ENCODE results near the gene MOCS1. TPM values are rescaled to one million over a fixed set of nuclear protein-coding genes. Genes with fewer than 3 reads are reported as not detected.

The MOCS1 gene
- total and polyA plus RNA-seq, 2 experiments from 2014 or later: 17.2 to 28.1 TPM

DNA sequence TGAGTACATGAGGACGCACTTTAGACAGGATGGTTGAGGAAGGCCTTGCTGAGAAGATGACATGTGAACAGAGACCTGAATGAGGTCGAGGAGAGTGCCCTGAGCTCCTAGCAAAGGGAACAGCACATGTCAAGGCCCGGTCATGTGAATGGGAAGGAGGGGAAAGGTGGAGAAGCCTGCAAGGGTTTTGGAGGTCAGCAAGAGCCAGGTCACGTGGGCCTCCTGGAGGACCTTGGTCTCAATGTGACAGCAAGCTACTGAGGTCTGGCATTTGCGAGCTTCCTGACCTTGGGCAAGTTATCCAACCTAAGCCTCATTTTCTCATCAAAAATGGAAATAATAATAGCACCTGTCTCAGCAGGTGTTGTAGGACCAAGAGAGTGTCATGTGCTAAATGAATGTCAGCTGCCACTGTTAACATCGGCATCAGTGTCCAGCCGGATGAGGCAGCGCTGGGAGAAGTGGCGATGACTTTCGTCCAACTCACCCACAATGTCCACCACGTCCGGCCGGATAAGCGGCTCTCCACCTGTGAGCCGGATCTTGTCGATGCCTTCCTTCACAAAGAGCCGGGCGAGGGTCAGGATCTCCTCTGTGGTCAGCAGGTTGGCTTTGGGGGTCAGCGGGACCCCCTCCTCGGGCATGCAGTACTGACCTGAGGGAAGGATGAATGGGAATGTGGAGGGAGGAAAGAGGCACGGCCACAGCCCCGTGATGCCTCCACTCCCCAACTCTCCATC lies 8.9 kb downstream of the MOCS1 start:
- peaks cover 28% of the 10 kb centered on the region for H3K27me3 Mint-ChIP-seq (ENCODE audit: insufficient read depth, low read depth, poor library complexity)
- H3K36me3 Mint-ChIP-seq (ENCODE audit: low read depth): peaks cover 72% of the 10 kb centered on the region
- no peaks in the 10 kb centered on the region for H4K20me1 ChIP-seq (replicated peaks; ENCODE audit: insufficient read depth)
- H3K9me2 ChIP-seq (ENCODE audit: insufficient read depth): 0 out of 2 replicates have a peak, but pooled peaks cover 3% of the 10 kb centered on the region
- no peaks in the 10 kb centered on the region; the same call in 1 of the 2 replicates for H3K79me2 ChIP-seq (replicated peaks; ENCODE audit: insufficient read depth)
- H3K4me1 Mint-ChIP-seq: peaks cover 9% of the 10 kb centered on the region; the same call in 2 of the 3 replicates
- no peak for ATAC-seq
- TF ChIP-seq ZNF331 (CRISPR knock-in tag; IDR thresholded peaks at IDR 0.05; ENCODE audit: low read depth) (no peak), REST (IDR thresholded peaks at IDR 0.05; ENCODE audit: unreplicated experiment) (no peak), ETS1 (IDR thresholded peaks at IDR 0.05) (no peak), EZH2phosphoT487 (IDR thresholded peaks at IDR 0.05; ENCODE audit: unreplicated experiment) (no peak), POLR2AphosphoS5 (IDR thresholded peaks at IDR 0.05; ENCODE audit: low read depth) (no peak), EZH2 (IDR thresholded peaks at IDR 0.05; ENCODE audit: low read depth, unreplicated experiment) (no peak), CREB1 (CRISPR knock-in tag; IDR thresholded peaks at IDR 0.05; ENCODE audit: low read depth) (no peak)
- TF ChIP-seq, protein P1, sequence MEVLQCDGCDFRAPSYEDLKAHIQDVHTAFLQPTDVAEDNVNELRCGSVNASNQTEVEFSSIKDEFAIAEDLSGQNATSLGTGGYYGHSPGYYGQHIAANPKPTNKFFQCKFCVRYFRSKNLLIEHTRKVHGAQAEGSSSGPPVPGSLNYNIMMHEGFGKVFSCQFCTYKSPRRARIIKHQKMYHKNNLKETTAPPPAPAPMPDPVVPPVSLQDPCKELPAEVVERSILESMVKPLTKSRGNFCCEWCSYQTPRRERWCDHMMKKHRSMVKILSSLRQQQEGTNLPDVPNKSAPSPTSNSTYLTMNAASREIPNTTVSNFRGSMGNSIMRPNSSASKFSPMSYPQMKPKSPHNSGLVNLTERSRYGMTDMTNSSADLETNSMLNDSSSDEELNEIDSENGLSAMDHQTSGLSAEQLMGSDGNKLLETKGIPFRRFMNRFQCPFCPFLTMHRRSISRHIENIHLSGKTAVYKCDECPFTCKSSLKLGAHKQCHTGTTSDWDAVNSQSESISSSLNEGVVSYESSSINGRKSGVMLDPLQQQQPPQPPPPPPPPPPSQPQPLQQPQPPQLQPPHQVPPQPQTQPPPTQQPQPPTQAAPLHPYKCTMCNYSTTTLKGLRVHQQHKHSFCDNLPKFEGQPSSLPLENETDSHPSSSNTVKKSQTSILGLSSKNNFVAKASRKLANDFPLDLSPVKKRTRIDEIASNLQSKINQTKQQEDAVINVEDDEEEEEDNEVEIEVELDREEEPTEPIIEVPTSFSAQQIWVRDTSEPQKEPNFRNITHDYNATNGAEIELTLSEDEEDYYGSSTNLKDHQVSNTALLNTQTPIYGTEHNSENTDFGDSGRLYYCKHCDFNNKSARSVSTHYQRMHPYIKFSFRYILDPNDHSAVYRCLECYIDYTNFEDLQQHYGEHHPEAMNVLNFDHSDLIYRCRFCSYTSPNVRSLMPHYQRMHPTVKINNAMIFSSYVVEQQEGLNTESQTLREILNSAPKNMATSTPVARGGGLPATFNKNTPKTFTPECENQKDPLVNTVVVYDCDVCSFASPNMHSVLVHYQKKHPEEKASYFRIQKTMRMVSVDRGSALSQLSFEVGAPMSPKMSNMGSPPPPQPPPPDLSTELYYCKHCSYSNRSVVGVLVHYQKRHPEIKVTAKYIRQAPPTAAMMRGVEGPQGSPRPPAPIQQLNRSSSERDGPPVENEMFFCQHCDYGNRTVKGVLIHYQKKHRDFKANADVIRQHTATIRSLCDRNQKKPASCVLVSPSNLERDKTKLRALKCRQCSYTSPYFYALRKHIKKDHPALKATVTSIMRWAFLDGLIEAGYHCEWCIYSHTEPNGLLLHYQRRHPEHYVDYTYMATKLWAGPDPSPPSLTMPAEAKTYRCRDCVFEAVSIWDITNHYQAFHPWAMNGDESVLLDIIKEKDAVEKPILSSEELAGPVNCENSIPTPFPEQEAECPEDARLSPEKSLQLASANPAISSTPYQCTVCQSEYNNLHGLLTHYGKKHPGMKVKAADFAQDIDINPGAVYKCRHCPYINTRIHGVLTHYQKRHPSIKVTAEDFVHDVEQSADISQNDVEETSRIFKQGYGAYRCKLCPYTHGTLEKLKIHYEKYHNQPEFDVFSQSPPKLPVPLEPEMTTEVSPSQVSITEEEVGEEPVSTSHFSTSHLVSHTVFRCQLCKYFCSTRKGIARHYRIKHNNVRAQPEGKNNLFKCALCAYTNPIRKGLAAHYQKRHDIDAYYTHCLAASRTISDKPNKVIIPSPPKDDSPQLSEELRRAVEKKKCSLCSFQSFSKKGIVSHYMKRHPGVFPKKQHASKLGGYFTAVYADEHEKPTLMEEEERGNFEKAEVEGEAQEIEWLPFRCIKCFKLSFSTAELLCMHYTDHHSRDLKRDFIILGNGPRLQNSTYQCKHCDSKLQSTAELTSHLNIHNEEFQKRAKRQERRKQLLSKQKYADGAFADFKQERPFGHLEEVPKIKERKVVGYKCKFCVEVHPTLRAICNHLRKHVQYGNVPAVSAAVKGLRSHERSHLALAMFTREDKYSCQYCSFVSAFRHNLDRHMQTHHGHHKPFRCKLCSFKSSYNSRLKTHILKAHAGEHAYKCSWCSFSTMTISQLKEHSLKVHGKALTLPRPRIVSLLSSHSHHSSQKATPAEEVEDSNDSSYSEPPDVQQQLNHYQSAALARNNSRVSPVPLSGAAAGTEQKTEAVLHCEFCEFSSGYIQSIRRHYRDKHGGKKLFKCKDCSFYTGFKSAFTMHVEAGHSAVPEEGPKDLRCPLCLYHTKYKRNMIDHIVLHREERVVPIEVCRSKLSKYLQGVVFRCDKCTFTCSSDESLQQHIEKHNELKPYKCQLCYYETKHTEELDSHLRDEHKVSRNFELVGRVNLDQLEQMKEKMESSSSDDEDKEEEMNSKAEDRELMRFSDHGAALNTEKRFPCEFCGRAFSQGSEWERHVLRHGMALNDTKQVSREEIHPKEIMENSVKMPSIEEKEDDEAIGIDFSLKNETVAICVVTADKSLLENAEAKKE (CRISPR knock-in tag; IDR thresholded peaks at IDR 0.05): no peak
- H3K27me3 ChIP-seq (ENCODE audit: insufficient read depth): no peaks in the 10 kb centered on the region
- H2AFZ ChIP-seq: no peak overlapping the region
- peaks cover 22% of the 10 kb centered on the region for H3K9me3 Mint-ChIP-seq
- no peak for DNase-seq (ENCODE audit: low spot score)
- no peak overlapping the region for H3K27ac Mint-ChIP-seq
- no peak overlapping the region for H3K27ac ChIP-seq (ENCODE audit: low read depth)
- no peak overlapping the region for H3K4me2 ChIP-seq
- H3K4me3 ChIP-seq: no peak overlapping the region
- no peak overlapping the region for H3K4me3 Mint-ChIP-seq
- 0 out of 2 replicates have a peak, but pooled peaks cover 4% of the 10 kb centered on the region for H3K4me1 ChIP-seq (ENCODE audit: insufficient read depth)
- no peaks in the 10 kb centered on the region for H3F3A ChIP-seq (replicated peaks; ENCODE audit: low read depth)
- H3K36me3 ChIP-seq (ENCODE audit: insufficient read depth): no peaks in the 10 kb centered on the region
